ENCODE data around the gene UPF2. TPM values are rescaled to one million over a fixed set of nuclear protein-coding genes. Genes with fewer than 3 reads are reported as not detected.

UPF2 gene, protein sequence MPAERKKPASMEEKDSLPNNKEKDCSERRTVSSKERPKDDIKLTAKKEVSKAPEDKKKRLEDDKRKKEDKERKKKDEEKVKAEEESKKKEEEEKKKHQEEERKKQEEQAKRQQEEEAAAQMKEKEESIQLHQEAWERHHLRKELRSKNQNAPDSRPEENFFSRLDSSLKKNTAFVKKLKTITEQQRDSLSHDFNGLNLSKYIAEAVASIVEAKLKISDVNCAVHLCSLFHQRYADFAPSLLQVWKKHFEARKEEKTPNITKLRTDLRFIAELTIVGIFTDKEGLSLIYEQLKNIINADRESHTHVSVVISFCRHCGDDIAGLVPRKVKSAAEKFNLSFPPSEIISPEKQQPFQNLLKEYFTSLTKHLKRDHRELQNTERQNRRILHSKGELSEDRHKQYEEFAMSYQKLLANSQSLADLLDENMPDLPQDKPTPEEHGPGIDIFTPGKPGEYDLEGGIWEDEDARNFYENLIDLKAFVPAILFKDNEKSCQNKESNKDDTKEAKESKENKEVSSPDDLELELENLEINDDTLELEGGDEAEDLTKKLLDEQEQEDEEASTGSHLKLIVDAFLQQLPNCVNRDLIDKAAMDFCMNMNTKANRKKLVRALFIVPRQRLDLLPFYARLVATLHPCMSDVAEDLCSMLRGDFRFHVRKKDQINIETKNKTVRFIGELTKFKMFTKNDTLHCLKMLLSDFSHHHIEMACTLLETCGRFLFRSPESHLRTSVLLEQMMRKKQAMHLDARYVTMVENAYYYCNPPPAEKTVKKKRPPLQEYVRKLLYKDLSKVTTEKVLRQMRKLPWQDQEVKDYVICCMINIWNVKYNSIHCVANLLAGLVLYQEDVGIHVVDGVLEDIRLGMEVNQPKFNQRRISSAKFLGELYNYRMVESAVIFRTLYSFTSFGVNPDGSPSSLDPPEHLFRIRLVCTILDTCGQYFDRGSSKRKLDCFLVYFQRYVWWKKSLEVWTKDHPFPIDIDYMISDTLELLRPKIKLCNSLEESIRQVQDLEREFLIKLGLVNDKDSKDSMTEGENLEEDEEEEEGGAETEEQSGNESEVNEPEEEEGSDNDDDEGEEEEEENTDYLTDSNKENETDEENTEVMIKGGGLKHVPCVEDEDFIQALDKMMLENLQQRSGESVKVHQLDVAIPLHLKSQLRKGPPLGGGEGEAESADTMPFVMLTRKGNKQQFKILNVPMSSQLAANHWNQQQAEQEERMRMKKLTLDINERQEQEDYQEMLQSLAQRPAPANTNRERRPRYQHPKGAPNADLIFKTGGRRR
- total RNA-seq (2022; extraction: Qiagen RNA extraction) = 11.9 to 16.2 TPM (median 12.8 TPM) in 5 replicates

GRCh38 chr10:12042797-12043651 lies at the start of gene UPF2:
TSS of gene UPF2 (minus strand) at chr10:12042809. CDS start at chr10:12035423, 7,386 bp downstream.

GRCh38 chr10:12068449-12069269 lies 26.1 kb upstream of the UPF2 start, which contains the start of gene DHTKD1:
TSS of gene DHTKD1 (plus strand) at chr10:12068954. CDS start at chr10:12069034, 80 bp downstream.

Other genes starting within 250 kb of the UPF2 start
- 32.8 to 46.7 TPM (median 46.4 TPM) in 5 replicates for gene PROSER2, start 219.5 kb downstream of the UPF2 start, total RNA-seq (2022; extraction: Qiagen RNA extraction)
- 7.6 to 10.5 TPM (median 9.5 TPM) in 5 replicates for gene DHTKD1, start 26.1 kb upstream of the UPF2 start, total RNA-seq (2022; extraction: Qiagen RNA extraction)
- 10.8 to 13.8 TPM (median 11.1 TPM) in 5 replicates for gene SEC61A2, start 86.9 kb upstream of the UPF2 start, total RNA-seq (2022; extraction: Qiagen RNA extraction)
- gene NUDT5, start 153.1 kb upstream of the UPF2 start, total RNA-seq (2022; extraction: Qiagen RNA extraction) = 132 to 158 TPM (median 133 TPM) in 5 replicates
- 123 to 188 TPM (median 125 TPM) in 5 replicates for gene CDC123, start 153.4 kb upstream of the UPF2 start, total RNA-seq (2022; extraction: Qiagen RNA extraction)

All from A549 treated with AZD2906 at 1 μM for 4 hours (cell line).